A673 (cell line): ENCODE measurements around the gene MED31.

ENCODE experiments used
- EZH2 ChIP-seq: fragments of 200-600 bp; sonication (generic); IDR thresholded peaks from 2 replicates; pipeline ENCODE4 v1.6.1; 2017; ENCODE audit warnings: borderline replicate concordance, low read depth, mild to moderate bottlenecking, mixed read lengths, antibody characterized with exemption, low read length; ENCODE audit not compliant: poor library complexity, severe bottlenecking
- TF ChIP-seq, protein P1 (sequence below): fragments of 300-800, 200-600 bp; sonication (generic); conservative IDR thresholded peaks from 2 replicates; pipeline ENCODE4 v1.5.1; 2017; ENCODE audit warnings: low read depth, mild to moderate bottlenecking, antibody characterized with exemption, low read length, moderate library complexity, mixed read lengths

DNA sequence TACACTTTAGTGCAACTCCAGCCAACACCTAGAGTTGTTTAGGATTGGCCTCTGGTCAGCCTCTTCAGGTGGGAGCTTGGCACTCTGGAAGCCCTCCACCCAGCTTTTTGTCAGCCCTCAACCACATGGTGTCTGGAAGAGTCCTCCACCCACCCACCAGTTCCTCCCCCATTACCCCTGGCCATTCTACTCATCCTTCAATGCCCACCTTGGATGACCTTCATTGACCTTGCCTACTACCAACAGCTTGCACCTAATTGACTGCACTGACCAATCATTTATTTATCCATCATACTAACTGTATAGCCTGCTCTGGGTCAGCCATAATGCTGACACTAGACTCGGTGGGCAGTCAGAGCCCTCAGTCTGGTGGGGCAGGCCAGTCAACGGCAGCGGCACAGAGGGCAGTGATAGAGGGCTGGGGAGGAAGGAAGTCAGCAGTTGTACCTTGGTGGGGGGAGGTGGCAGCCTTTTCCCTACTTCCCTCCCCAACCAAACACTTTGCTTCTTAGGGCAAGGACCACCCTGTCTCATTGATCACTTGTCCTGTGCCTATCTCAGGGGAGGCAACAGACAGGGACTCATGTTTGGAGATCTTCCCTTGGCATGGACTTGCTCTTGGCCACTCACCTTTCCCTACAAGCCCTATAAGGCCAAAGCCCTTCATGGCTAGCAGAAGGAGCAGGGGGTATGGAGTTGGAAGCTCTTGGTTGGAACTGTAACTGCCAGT, 32.5 kb upstream of the MED31 start:
- TF ChIP-seq, protein P1, sequence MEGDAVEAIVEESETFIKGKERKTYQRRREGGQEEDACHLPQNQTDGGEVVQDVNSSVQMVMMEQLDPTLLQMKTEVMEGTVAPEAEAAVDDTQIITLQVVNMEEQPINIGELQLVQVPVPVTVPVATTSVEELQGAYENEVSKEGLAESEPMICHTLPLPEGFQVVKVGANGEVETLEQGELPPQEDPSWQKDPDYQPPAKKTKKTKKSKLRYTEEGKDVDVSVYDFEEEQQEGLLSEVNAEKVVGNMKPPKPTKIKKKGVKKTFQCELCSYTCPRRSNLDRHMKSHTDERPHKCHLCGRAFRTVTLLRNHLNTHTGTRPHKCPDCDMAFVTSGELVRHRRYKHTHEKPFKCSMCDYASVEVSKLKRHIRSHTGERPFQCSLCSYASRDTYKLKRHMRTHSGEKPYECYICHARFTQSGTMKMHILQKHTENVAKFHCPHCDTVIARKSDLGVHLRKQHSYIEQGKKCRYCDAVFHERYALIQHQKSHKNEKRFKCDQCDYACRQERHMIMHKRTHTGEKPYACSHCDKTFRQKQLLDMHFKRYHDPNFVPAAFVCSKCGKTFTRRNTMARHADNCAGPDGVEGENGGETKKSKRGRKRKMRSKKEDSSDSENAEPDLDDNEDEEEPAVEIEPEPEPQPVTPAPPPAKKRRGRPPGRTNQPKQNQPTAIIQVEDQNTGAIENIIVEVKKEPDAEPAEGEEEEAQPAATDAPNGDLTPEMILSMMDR, result no peak
- no peak for TF ChIP-seq EZH2
